M059J (cell line): ENCODE data around the gene SHISA5. TPM values are rescaled to one million over a fixed set of nuclear protein-coding genes. Genes with fewer than 3 reads are reported as not detected.

ENCODE experiments used
- total RNA-seq: library from RNA; depleted of rRNA; stranded (reverse); fragments of >200 nt; shearing (Covaris generic); gene quantifications from 2 replicates; pipeline ENCODE4 v1.2.3, GENCODE V29; 2014; rRNA removed

SHISA5 gene
- total RNA-seq, 1 experiment from 2014 or later = 311 TPM

Other genes with a start within 250 kb of the SHISA5 start
- gene NME6, start 202.8 kb downstream of the SHISA5 start, total RNA-seq = 22.0 and 31.0 TPM in 2 replicates
- not detected in 2 replicates for gene SPINK8, start 170.5 kb downstream of the SHISA5 start, total RNA-seq
- not detected in 2 replicates for gene FBXW12, start 132.0 kb downstream of the SHISA5 start, total RNA-seq
- 4.1 and 8.9 TPM in 2 replicates for gene PLXNB1, start 74.1 kb downstream of the SHISA5 start, total RNA-seq
- 10.6 and 11.0 TPM in 2 replicates for gene CCDC51, start 64.1 kb downstream of the SHISA5 start, total RNA-seq
- 479 and 535 TPM in 2 replicates for gene TMA7, start 63.9 kb downstream of the SHISA5 start, total RNA-seq
- 4.9 and 7.2 TPM in 2 replicates for gene ATRIP, start 57.4 kb downstream of the SHISA5 start, total RNA-seq
- gene PFKFB4, start 52.6 kb upstream of the SHISA5 start, total RNA-seq = 19.5 and 31.0 TPM in 2 replicates
- gene UCN2, start 59.6 kb upstream of the SHISA5 start, total RNA-seq = 0.17 and 2.7 TPM in 2 replicates
- gene COL7A1, start 91.2 kb upstream of the SHISA5 start, total RNA-seq = 17.0 and 33.1 TPM in 2 replicates
- 147 and 314 TPM in 2 replicates for gene UQCRC1, start 105.5 kb upstream of the SHISA5 start, total RNA-seq
- not detected in 2 replicates for gene TMEM89, start 117.6 kb upstream of the SHISA5 start, total RNA-seq
- gene SLC26A6, start 131.3 kb upstream of the SHISA5 start, total RNA-seq = 15.2 and 21.3 TPM in 2 replicates
- gene CELSR3, start 158.7 kb upstream of the SHISA5 start, total RNA-seq = 3.8 and 5.2 TPM in 2 replicates
- 34.2 and 35.4 TPM in 2 replicates for gene NCKIPSD, start 181.7 kb upstream of the SHISA5 start, total RNA-seq
- 54.1 and 99.4 TPM in 2 replicates for gene IP6K2, start 213.0 kb upstream of the SHISA5 start, total RNA-seq